ENCODE data around the gene CADPS. TPM values are rescaled to one million over a fixed set of nuclear protein-coding genes. Genes with fewer than 3 reads are reported as not detected.

CADPS gene
- total RNA-seq, 1 experiment from 2014 or later: not detected

DNA sequence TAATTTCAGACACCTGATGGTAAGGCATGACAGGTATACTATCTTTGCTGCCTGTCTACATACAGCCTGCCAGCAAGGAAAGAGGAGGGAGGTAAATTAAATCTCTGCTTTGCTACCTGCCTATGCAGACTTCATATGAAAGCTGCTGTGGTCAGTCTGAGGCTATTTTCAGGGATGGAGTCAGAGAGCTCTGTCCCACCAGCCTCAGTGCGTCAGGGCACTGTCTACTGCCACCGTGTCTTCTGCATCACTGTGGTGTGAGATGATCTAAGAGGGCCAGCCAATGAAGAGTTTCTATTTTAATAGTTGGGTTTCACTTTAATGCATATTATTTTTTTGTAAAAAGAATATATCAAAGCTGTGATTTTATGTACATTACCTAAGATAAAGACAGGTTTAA lies 125.6 kb downstream of the CADPS start:
- DNase-seq (ENCODE audit: low read depth): no peak

DNA sequence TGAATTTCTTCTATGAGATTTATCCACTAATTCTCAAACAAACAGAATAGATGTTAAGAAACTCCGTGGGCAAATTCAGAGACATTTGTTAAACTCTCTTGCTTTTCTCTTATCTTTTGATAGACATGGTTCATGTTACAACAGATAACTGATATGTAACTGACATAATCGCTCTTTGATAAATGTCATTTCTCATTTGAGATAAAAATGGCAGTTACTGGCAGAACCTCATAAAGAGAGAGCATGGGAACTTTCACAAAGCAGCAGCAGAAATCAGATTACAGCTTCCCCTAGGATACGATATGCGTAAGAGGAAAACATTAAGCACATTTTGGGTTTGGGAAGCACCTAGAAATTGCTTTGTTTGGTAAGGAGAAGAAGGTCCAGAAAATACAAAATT lies 126.1 kb downstream of the CADPS start:
- DNase-seq (ENCODE audit: low read depth): no peak

- no peak for DNase-seq (ENCODE audit: low read depth)
Measured at GRCh38 chr3:62737449-62737848, 137.8 kb downstream of the CADPS start.

- no peak for DNase-seq (ENCODE audit: low read depth)
Measured at GRCh38 chr3:62735510-62735909, 139.7 kb downstream of the CADPS start.

DNA sequence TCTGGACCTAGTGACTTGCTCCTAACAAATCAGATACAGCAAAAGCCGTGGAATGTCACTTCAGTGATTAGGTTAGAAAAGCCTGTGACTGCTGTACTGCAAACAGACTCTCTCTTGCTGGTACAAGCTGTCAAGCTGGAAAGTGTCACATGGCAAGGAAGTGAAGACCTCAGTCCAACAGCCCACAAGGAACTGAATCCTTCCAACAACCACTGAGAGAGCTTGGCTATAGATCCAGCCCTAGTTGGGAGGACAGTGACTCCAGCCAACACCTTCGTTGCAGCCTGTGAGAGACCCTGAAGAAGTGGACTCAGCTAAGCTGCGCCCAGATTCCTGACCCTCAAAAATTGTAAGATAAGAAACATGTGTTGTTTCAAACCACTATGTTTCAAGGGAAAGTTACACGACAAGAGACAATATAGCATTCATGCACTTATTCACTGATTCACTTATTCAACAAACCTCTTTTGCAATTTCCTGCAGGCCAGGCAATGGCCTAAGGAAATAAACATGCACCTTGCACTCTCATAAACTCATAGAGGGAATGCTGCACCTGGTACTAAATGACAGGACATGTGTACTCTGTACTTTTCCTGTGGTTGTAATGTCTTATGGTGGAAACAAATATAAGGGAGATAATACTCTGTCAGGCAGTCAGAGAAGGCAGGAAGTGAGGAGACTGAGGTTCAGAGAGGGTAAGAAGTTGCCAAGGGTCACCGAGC lies 142.9 kb downstream of the CADPS start:
- DNase-seq (ENCODE audit: low read depth): no peak

GRCh38 chr3:62727981-62728380 lies 147.2 kb downstream of the CADPS start:
- DNase-seq (ENCODE audit: low read depth): no peak

DNA sequence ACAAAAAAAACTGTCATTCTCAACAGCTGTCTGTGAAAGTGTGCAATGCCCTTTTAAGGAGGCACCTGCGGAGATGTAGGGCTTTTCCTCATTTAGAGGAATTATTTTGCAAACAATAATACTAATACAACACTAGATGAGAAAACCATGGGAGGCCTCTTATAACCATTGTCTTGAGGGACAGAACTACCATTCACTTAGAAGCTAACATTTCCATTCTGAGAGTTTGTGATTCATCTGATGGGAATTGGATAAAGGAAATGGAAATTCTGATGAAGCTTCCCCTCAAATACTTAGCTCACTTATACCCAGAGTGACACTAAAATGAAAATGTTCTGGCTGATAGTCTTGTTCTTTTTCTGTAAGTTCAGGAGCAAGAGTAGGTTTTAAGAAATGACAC lies 147.7 kb downstream of the CADPS start:
- DNase-seq (ENCODE audit: low read depth): peak; percentile 16

GRCh38 chr3:62724503-62724902 lies 150.7 kb downstream of the CADPS start:
- DNase-seq (ENCODE audit: low read depth): no peak

DNA sequence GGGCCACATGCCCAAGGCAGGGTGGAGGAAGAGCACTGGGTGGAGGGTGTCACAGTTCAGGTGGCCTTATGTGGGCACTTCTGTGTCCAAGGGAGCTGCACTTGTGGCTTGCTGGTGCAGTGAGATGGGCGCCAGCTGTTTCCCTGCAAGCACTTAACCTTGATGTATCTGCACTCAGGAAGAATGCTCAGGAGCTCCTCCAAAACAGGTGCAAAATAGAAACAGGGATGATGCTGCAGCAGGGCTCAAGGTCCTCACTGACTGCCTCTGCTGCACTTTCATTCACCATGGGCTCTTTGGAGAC lies 151.3 kb downstream of the CADPS start:
- no peak for DNase-seq (ENCODE audit: low read depth)

DNA sequence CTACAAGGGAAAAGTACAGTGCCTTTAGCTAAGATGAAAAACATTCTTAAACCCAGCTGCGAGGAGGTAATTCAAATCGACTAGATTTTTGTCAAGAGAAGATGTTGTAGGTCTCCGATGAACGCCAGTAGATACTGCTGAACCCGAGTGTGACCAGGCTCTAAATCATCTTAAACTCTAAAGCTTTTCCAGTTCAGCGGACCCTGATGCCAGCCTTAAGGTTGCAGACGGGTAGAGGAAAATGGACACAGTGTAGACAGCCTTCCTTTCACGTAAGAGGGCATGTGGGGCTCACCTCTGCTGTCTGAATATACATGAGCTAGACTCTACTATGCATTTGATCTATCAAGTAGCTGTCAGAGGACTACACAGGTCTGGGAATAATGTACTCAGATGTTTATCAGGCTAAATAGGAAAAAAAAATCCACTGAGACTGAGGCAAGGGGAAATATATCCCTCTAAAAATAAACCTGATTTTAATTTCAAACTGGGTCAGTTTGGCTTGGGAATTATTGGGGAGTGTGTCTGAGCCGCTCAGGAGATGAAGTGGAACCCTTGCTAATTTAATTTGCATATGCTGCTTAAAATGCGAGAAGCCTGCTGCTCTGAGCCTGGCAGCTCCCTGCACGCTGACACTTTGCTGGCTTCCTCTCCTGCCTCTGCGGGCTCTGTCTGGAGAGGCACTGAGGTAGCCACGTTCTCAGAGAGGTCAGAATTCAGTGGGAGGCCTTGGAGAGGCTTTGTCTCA lies 151.9 kb downstream of the CADPS start:
- DNase-seq (ENCODE audit: low read depth): no peak

DNA sequence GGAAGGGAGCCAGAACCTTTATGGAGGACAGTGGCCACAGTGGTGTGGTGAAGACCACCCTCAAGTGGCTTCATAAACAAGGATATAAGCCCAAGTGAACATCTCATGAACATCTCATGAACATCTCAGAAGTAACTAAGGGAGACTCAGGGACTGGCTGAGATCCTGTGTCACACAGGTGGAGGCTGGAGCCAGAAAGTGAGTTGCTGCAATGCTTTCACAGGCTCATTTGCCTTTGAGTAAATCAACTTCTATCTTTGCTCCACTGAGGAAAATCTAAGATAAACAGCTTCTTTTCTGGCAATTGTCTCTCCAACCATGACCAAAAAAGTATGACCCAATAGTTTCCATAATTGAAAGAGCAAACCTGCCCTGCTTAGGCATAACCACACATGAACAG lies 152.9 kb downstream of the CADPS start:
- DNase-seq (ENCODE audit: low read depth): no peak

GRCh38 chr3:62718515-62719320 lies 156.5 kb downstream of the CADPS start:
- no peak for DNase-seq (ENCODE audit: low read depth)

DNA sequence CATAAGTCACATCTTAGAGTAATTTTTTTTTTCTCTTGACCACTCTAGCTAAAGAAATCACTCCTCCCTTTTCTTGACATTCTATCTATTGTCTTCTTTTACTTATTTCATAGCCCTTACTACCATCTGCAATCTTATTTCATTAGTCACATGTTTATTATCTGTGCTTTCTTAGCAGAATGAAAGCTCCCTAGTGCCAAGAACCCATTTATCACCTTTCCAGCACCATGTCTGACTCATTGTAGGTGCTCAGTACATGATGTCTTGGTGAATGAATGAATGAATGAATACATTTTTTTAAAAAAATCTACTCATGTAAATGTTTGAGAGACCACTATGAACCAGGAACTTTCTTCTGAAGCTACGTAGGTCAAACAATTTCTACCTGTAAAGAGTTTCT lies 157.2 kb downstream of the CADPS start:
- DNase-seq (ENCODE audit: low read depth): no peak

GRCh38 chr3:62712746-62713145 lies 162.5 kb downstream of the CADPS start:
- DNase-seq (ENCODE audit: low read depth): no peak

DNA sequence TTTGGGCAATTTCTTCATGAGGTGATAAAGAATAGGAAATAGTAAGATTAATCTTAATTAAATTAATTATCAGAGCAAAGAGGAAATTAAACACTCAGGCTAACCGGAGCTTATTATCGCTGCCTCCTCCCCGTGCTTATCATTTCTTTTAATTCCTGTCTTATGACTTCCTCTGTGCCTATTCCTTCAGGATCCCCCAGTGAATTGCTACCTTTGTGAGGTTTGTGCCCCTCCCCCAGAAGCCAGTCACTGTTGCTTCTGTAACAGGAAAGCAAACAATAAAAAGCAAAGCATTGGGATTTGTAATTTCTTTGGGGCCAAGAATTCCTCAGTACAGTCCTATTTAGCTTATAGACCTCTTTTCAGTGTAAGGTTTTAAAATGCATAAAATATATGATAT lies 164.5 kb downstream of the CADPS start:
- DNase-seq (ENCODE audit: low read depth): no peak

DNA sequence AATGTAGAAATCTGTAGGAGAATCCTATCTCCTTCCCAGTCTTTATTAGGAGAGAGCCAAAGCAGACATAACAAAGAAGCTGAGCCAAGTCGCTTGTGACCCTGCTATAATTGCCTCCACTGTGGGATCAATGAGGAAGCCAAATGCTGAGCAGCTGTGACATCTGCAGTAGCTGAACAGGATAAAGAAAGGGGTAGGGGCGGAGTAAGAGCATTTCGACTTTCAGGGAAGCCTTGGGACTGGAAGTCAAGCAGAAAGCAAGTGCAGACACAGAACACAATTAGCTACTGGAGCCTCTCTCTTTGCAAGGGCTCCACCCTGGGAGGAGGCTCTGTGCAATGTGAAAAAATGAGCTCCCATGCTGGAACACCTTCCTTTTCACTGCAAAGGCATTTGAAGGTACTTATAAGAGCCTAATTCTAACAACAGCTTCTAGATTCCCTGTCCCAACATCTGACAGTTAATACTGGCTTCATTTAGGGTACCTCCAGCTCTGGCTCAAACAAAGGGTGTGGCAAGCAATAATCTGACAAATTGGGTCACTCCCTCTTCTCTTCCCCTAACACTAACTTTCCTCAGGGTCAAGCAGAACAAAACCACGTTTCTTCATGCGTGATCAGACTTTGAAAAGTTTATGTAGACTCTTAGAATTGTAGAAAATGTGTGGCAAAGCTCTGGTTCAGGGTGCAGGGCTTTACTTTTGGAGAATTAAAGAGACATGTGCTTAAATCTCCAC lies 166.4 kb downstream of the CADPS start:
- DNase-seq (ENCODE audit: low read depth): no peak

DNA sequence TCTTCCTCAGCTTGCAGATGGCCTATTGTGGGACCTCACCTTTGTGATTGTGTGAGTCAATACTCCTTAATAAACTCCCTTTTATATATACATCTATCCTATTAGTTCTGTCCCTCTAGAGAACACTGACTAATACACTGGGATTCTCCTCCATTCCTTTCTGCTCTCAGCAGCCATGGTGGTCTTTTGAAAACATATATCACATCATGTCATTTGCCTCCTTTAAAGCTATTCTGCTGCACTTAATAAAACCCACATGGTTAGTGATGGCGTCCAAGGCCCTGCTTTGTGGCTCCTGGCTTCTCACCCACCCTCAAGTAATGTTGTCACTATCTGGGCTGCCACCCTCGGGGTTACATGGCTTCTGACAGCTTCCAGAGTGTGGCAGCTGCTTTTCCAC lies 169.5 kb downstream of the CADPS start:
- no peak for DNase-seq (ENCODE audit: low read depth)

- DNase-seq (ENCODE audit: low read depth): no peak
Measured at GRCh38 chr3:62703451-62704167, 171.6 kb downstream of the CADPS start.

DNA sequence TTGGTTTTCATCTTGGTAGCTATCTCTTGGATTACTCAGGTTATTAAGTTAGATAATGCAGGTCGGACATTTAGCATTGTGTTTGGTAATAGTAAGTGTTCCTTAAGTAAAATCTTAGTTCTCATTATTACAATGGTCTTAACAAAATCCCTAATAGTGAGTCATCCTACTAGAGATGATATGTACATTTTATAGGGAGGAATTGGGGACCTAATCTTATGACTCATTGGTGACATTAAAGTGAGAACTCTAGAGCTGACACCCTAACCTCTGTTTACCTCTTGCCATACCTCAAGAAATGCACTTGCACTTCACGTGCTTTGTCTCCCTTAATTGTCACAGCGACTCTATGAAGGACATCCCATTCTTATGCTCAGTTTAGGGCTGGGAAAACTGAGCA lies 174.9 kb downstream of the CADPS start:
- DNase-seq (ENCODE audit: low read depth): no peak

DNA sequence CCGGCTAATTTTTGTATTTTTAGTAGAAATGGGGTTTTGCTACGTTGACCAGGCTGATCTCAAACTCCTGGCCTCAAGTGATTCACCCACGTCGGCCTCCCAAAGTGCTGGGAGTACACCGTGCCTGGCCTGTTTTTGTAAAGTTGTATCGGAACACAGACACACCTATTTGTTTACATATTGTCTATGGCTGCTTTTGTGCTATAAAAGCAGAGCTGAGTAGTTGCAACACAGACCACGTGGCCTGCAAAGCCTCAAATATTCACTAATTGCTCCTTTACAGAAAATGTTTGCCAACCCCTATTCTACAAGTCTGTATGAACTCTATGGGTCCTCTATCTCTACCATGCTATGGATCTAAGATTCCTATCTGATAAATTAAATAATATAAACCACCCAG lies 175.5 kb downstream of the CADPS start:
- DNase-seq (ENCODE audit: low read depth): no peak

GRCh38 chr3:62696011-62696410 lies 179.2 kb downstream of the CADPS start:
- no peak for DNase-seq (ENCODE audit: low read depth)

DNA sequence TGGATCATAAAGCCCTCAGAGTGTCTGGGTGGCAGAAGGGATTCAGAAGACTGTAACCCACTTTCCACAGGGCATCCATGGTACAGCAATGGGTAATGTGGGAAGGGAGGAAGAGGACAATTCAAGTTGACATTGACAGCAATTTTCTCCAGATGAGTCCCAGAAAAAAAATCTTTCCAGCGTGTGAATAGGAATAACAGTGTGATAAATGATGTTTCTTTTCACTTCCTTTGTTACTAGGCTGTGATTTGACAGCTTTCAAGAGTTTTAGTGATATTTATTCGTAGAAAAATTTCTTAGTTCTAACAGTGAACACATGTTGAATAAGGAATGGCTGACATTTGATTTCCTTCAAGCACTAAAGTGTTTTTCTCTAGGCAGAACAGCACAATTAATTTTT lies 186.4 kb downstream of the CADPS start:
- no peak for DNase-seq (ENCODE audit: low read depth)

Measured in M059J (cell line).